CD4-positive, CD25-positive, alpha-beta regulatory T cell (primary cell): ENCODE data around the gene NFATC3. TPM values are rescaled to one million over a fixed set of nuclear protein-coding genes. Genes with fewer than 3 reads are reported as not detected.

ENCODE experiments used
- ATAC-seq, 2 donors: fragments of 150-1000 bp; cut with Tn5 transposase; one replicate each; pipeline ENCODE4 v1.10.0; 2021; ENCODE audit warnings: low read depth in 2 of 2, moderate number of reproducible peaks in 2 of 2, moderate library complexity in 1 of 2
- DNase-seq, 3 donors: peaks; one replicate each; pipeline versions ENCODE4 v3.0.0 to v3.0.0-alpha.2; 2012 to 2022; ENCODE audit warnings: mixed read lengths in 1 of 3
- H3K27ac ChIP-seq: one replicate; pipeline ENCODE4 v1.7.0; 2013; ENCODE audit warnings: mild to moderate bottlenecking, low read length; ENCODE audit not compliant: insufficient read depth, poor library complexity, severe bottlenecking
- H3K27me3 ChIP-seq: one replicate; pipeline ENCODE4 v1.7.0; 2013; ENCODE audit warnings: low read length; ENCODE audit not compliant: control insufficient read depth, insufficient read depth
- H3K36me3 ChIP-seq: one replicate; pipeline ENCODE4 v1.7.0; 2013; ENCODE audit warnings: mild to moderate bottlenecking, low read length, moderate library complexity; ENCODE audit not compliant: control insufficient read depth, insufficient read depth
- H3K4me1 ChIP-seq: 2 replicates; pipeline ENCODE4 v1.7.0; 2013; ENCODE audit warnings: mild to moderate bottlenecking, low read length; ENCODE audit not compliant: insufficient read depth, control insufficient read depth, poor library complexity, severe bottlenecking
- H3K4me3 ChIP-seq: one replicate; pipeline ENCODE4 v1.7.0; 2013; ENCODE audit warnings: low read depth, mild to moderate bottlenecking, low read length, moderate library complexity
- H3K9me3 ChIP-seq, 2 experiments: 1 replicate in 1 of 2; 2 replicates in 1 of 2; pipeline ENCODE4 v1.7.0; 2013; ENCODE audit warnings: low read length in 2 of 2, mild to moderate bottlenecking in 1 of 2, moderate library complexity in 1 of 2; ENCODE audit not compliant: control insufficient read depth in 2 of 2
- H3K27ac Mint-ChIP-seq, 3 donors: one replicate each; pipeline ENCODE4 v1.8.0; 2020 to 2022; ENCODE audit warnings: mild to moderate bottlenecking in 3 of 3, mixed read lengths in 3 of 3, moderate library complexity in 2 of 3
- H3K27me3 Mint-ChIP-seq: one replicate; pipeline ENCODE4 v1.8.0; 2022; ENCODE audit warnings: mild to moderate bottlenecking, mixed read lengths
- H3K36me3 Mint-ChIP-seq: one replicate; pipeline ENCODE4 v1.8.0; 2020; ENCODE audit warnings: mixed read lengths
- H3K4me1 Mint-ChIP-seq, 4 donors: one replicate each; pipeline ENCODE4 v1.8.0; 2020 to 2022; ENCODE audit warnings: mixed read lengths in 4 of 4, mild to moderate bottlenecking in 1 of 4
- H3K4me3 Mint-ChIP-seq, 4 donors: one replicate each; pipeline ENCODE4 v1.8.0; 2020 to 2022; ENCODE audit warnings: mild to moderate bottlenecking in 4 of 4, mixed read lengths in 4 of 4, moderate library complexity in 3 of 4
- H3K9me3 Mint-ChIP-seq, 7 donors: one replicate each; pipeline ENCODE4 v1.8.0; 2020 to 2022; ENCODE audit warnings: mixed read lengths in 7 of 7, mild to moderate bottlenecking in 3 of 7, moderate library complexity in 2 of 7
- polyA plus RNA-seq, 4 donors: library from polyadenylated mRNA; unstranded; fragments of 300-500 nt; fragmentation: Illumina TruSeq; gene quantifications; one replicate each; pipeline ENCODE4 v1.2.3, GENCODE V29; 2021
- total RNA-seq: library from RNA; stranded (reverse); gene quantifications from one replicate; pipeline ENCODE4 v1.2.3, GENCODE V29; 2022

The NFATC3 gene
- total and polyA plus RNA-seq, 5 donors from 2014 or later: 52.0 to 115 (median 60.9) TPM

- H3K27me3 Mint-ChIP-seq: no peaks in the 10 kb centered on the region
- peaks cover 8% of the 10 kb centered on the region for H3K36me3 Mint-ChIP-seq
- H3K4me3 Mint-ChIP-seq: peak overlapping the region in 1 of 4 donors; percentile 24
- DNase-seq (no peak), ATAC-seq (peak; percentile 16 to 21)
- peaks cover 12% of the 10 kb centered on the region for H3K36me3 ChIP-seq
- peaks cover 4 to 30% (median 15%) of the 10 kb centered on the region in 4 donors for H3K4me1 Mint-ChIP-seq
- peaks cover 25% of the 10 kb centered on the region for H3K4me1 ChIP-seq
- peak overlapping the region in 2 of 3 donors; percentile 5 to 21 for H3K27ac Mint-ChIP-seq
- H3K9me3 Mint-ChIP-seq: peaks cover 0 to 2% (median 0%) of the 10 kb centered on the region in 7 donors
- H3K9me3 ChIP-seq: no peaks in the 10 kb centered on the region
- no peaks in the 10 kb centered on the region for H3K27me3 ChIP-seq
- H3K4me3 ChIP-seq: no peak overlapping the region
- H3K27ac ChIP-seq: no peak overlapping the region
Measured at GRCh38 chr16:68233085-68233834, 148.1 kb downstream of the NFATC3 start.

GRCh38 chr16:68233835-68234187, 148.6 kb downstream of the NFATC3 start:
- H3K4me1 Mint-ChIP-seq: peaks cover 4 to 31% (median 17%) of the 10 kb centered on the region in 4 donors
- H3K9me3 Mint-ChIP-seq: peaks cover 0 to 2% (median 0%) of the 10 kb centered on the region in 7 donors
- Histone ChIP-seq H3K4me3 (no peak overlapping the region), H3K27ac (peak overlapping the region; percentile 33), H3K9me3 (no peaks in the 10 kb centered on the region), H3K27me3 (no peaks in the 10 kb centered on the region), H3K4me1 (peaks cover 25% of the 10 kb centered on the region), H3K36me3 (peaks cover 12% of the 10 kb centered on the region)
- peak overlapping the region in 1 of 4 donors; percentile 24 for H3K4me3 Mint-ChIP-seq
- H3K27ac Mint-ChIP-seq: peak overlapping the region in 2 of 3 donors; percentile 5 to 21
- peaks cover 8% of the 10 kb centered on the region for H3K36me3 Mint-ChIP-seq
- no peaks in the 10 kb centered on the region for H3K27me3 Mint-ChIP-seq
- DNase-seq: no peak
- ATAC-seq: no peak

- H3K27me3 ChIP-seq: no peaks in the 10 kb centered on the region
- peaks cover 8% of the 10 kb centered on the region for H3K36me3 ChIP-seq
- no peak overlapping the region for H3K4me3 ChIP-seq
- peak overlapping the region; percentile 33 for H3K27ac ChIP-seq
- Mint-ChIP-seq H3K27me3 (no peaks in the 10 kb centered on the region), H3K27ac (peak overlapping the region in 2 of 3 donors; percentile 37 to 74), H3K9me3 (peaks cover 0 to 2% (median 0%) of the 10 kb centered on the region in 7 donors), H3K4me3 (peak overlapping the region; percentile 52 to 85 (median 68)), H3K4me1 (peaks cover 0 to 30% (median 12%) of the 10 kb centered on the region in 4 donors), H3K36me3 (peaks cover 5% of the 10 kb centered on the region)
- H3K9me3 ChIP-seq: no peaks in the 10 kb centered on the region
- DNase-seq (no peak), ATAC-seq (no peak)
- H3K4me1 ChIP-seq: peaks cover 25% of the 10 kb centered on the region
Measured at GRCh38 chr16:68234188-68235107, 149.3 kb downstream of the NFATC3 start.

- no peaks in the 10 kb centered on the region for H3K9me3 ChIP-seq
- H3K27ac ChIP-seq: peak overlapping the region; percentile 29
- no peaks in the 10 kb centered on the region for H3K27me3 ChIP-seq
- Mint-ChIP-seq H3K9me3 (peaks cover 0 to 2% (median 0%) of the 10 kb centered on the region in 7 donors), H3K27ac (peak overlapping the region in 2 of 3 donors; percentile 37 to 74), H3K4me3 (peak overlapping the region; percentile 52 to 73 (median 64)), H3K36me3 (peaks cover 3% of the 10 kb centered on the region), H3K4me1 (peaks cover 0 to 32% (median 11%) of the 10 kb centered on the region in 4 donors), H3K27me3 (no peaks in the 10 kb centered on the region)
- DNase-seq: no peak
- no peak for ATAC-seq
- peaks cover 32% of the 10 kb centered on the region for H3K4me1 ChIP-seq
- no peak overlapping the region for H3K4me3 ChIP-seq
- H3K36me3 ChIP-seq: peaks cover under 1% of the 10 kb centered on the region
Measured at GRCh38 chr16:68235108-68235886, 150.1 kb downstream of the NFATC3 start.

- H3K27me3 Mint-ChIP-seq: no peaks in the 10 kb centered on the region
- Histone ChIP-seq H3K27me3 (no peaks in the 10 kb centered on the region), H3K9me3 (no peaks in the 10 kb centered on the region), H3K4me3 (peak within 1 kb of the TSS; percentile 37), H3K36me3 (no peaks in the 10 kb centered on the region), H3K4me1 (peaks cover 32% of the 10 kb centered on the region), H3K27ac (peak within 1 kb of the TSS; percentile 66)
- no peak for DNase-seq
- peaks cover 0 to 2% (median 0%) of the 10 kb centered on the region in 7 donors for H3K9me3 Mint-ChIP-seq
- ATAC-seq: no peak
- peaks cover 0 to 32% (median 11%) of the 10 kb centered on the region in 4 donors for H3K4me1 Mint-ChIP-seq
- H3K36me3 Mint-ChIP-seq: peaks cover under 1% of the 10 kb centered on the region
- H3K4me3 Mint-ChIP-seq: peak within 1 kb of the TSS; percentile 96 to 98 (median 96)
- H3K27ac Mint-ChIP-seq: peak within 1 kb of the TSS; percentile 66 to 94 (median 82)
Measured at GRCh38 chr16:68235887-68236136, 150.6 kb downstream of the NFATC3 start, which contains the start of gene ESRP2. Gene ESRP2 (minus strand): TSS chr16:68236127. CDS start chr16:68236045, 82 bp downstream.

- Histone ChIP-seq H3K4me1 (peaks cover 32% of the 10 kb centered on the region), H3K9me3 (no peaks in the 10 kb centered on the region), H3K27ac (peak overlapping the region; percentile 66), H3K27me3 (no peaks in the 10 kb centered on the region), H3K4me3 (no peak overlapping the region), H3K36me3 (no peaks in the 10 kb centered on the region)
- ATAC-seq: peak in 1 of 2 donors; percentile 5
- H3K27ac Mint-ChIP-seq: peak overlapping the region; percentile 34 to 94 (median 82)
- H3K4me1 Mint-ChIP-seq: peaks cover 0 to 32% (median 11%) of the 10 kb centered on the region in 4 donors
- H3K36me3 Mint-ChIP-seq: no peaks in the 10 kb centered on the region
- H3K9me3 Mint-ChIP-seq: peaks cover 0 to 2% (median 0%) of the 10 kb centered on the region in 7 donors
- peak overlapping the region; percentile 96 to 98 (median 96) for H3K4me3 Mint-ChIP-seq
- H3K27me3 Mint-ChIP-seq: no peaks in the 10 kb centered on the region
- DNase-seq: peak; percentile 45 to 57 (median 46)
Measured at GRCh38 chr16:68236137-68236825, 151.1 kb downstream of the NFATC3 start.
